Measurements from ENCODE around the gene PXYLP1. TPM values are rescaled to one million over a fixed set of nuclear protein-coding genes. Genes with fewer than 3 reads are reported as not detected.

Gene PXYLP1
- total and polyA plus RNA-seq, 2 of the 8 experiments (the other 6 are each of a cell fraction or from before 2014, with no cell fraction given), result 19.4 to 20.6 TPM

GRCh38 chr3:141203866-141204265 lies 27.8 kb upstream of the PXYLP1 start (continued):
- no peak for TF ChIP-seq EP300 (IDR thresholded peaks at IDR 0.05; ENCODE audit: borderline replicate concordance in 1 of 2, low read depth in 2 of 2, low read length in 2 of 2)
- TF ChIP-seq SUZ12 (IDR thresholded peaks at IDR 0.05; ENCODE audit: low read length), result no peak
